Measurements from ENCODE around the gene SEC14L5.
A peak's percentile ranks its signal among the peaks of the same experiment; 100 is the strongest.

Gene SEC14L5

GRCh38 chr16:4957720-4958509 is at the start of gene SEC14L5:
Gene SEC14L5 (plus strand): TSS chr16:4958330. CDS start chr16:4959324, 994 bp downstream.
- peak within 1 kb of the TSS; percentile 81 for H3K4me3 ChIP-seq (ENCODE audit: low read length)
- H3K27me3 ChIP-seq (replicated peaks; ENCODE audit: control insufficient read depth, insufficient read depth, low read length): peaks cover 20% of the 10 kb centered on the region
- H3K4me1 ChIP-seq (ENCODE audit: control insufficient read depth, insufficient read depth, low read length): peaks cover 19% of the 10 kb centered on the region
- peak within 1 kb of the TSS; percentile 64 for H3K9ac ChIP-seq (ENCODE audit: low read length)
- no peaks in the 10 kb centered on the region for H3K36me3 ChIP-seq (ENCODE audit: control insufficient read depth, insufficient read depth, low read length, severe bottlenecking)
- DNase-seq (ENCODE audit: low read depth): peak; percentile 100
- H3K9me3 ChIP-seq (ENCODE audit: control insufficient read depth, low read length): no peaks in the 10 kb centered on the region

- no peak for DNase-seq (ENCODE audit: low read depth)
- Histone ChIP-seq H3K4me1 (ENCODE audit: control insufficient read depth, insufficient read depth, low read length) (peaks cover 3% of the 10 kb centered on the region), H3K9ac (ENCODE audit: low read length) (no peak overlapping the region), H3K4me3 (ENCODE audit: low read length) (no peak overlapping the region), H3K27me3 (replicated peaks; ENCODE audit: control insufficient read depth, insufficient read depth, low read length) (peaks cover 3% of the 10 kb centered on the region), H3K36me3 (ENCODE audit: control insufficient read depth, insufficient read depth, low read length, severe bottlenecking) (no peaks in the 10 kb centered on the region), H3K9me3 (ENCODE audit: control insufficient read depth, low read length) (no peaks in the 10 kb centered on the region)
Measured at GRCh38 chr16:4908854-4909401, 49.2 kb upstream of the SEC14L5 start.

GRCh38 chr16:4909825-4910224 is 48.3 kb upstream of the SEC14L5 start:
- no peak for DNase-seq (ENCODE audit: low read depth)
- H3K9ac ChIP-seq (ENCODE audit: low read length): no peak overlapping the region
- peaks cover 3% of the 10 kb centered on the region for H3K4me1 ChIP-seq (ENCODE audit: control insufficient read depth, insufficient read depth, low read length)
- no peaks in the 10 kb centered on the region for H3K9me3 ChIP-seq (ENCODE audit: control insufficient read depth, low read length)
- H3K4me3 ChIP-seq (ENCODE audit: low read length): no peak overlapping the region
- no peaks in the 10 kb centered on the region for H3K27me3 ChIP-seq (replicated peaks; ENCODE audit: control insufficient read depth, insufficient read depth, low read length)
- H3K36me3 ChIP-seq (ENCODE audit: control insufficient read depth, insufficient read depth, low read length, severe bottlenecking): no peaks in the 10 kb centered on the region

GRCh38 chr16:4910828-4911227 is 47.3 kb upstream of the SEC14L5 start:
- no peaks in the 10 kb centered on the region for H3K9me3 ChIP-seq (ENCODE audit: control insufficient read depth, low read length)
- H3K4me3 ChIP-seq (ENCODE audit: low read length): no peak overlapping the region
- peaks cover 13% of the 10 kb centered on the region for H3K4me1 ChIP-seq (ENCODE audit: control insufficient read depth, insufficient read depth, low read length)
- H3K9ac ChIP-seq (ENCODE audit: low read length): no peak overlapping the region
- DNase-seq (ENCODE audit: low read depth): no peak
- H3K27me3 ChIP-seq (replicated peaks; ENCODE audit: control insufficient read depth, insufficient read depth, low read length): no peaks in the 10 kb centered on the region
- H3K36me3 ChIP-seq (ENCODE audit: control insufficient read depth, insufficient read depth, low read length, severe bottlenecking): no peaks in the 10 kb centered on the region

- no peak overlapping the region for H3K4me3 ChIP-seq (ENCODE audit: low read length)
- no peak overlapping the region for H3K9ac ChIP-seq (ENCODE audit: low read length)
- H3K27me3 ChIP-seq (replicated peaks; ENCODE audit: control insufficient read depth, insufficient read depth, low read length): no peaks in the 10 kb centered on the region
- DNase-seq (ENCODE audit: low read depth): peak; percentile 66
- peaks cover 24% of the 10 kb centered on the region for H3K4me1 ChIP-seq (ENCODE audit: control insufficient read depth, insufficient read depth, low read length)
- H3K9me3 ChIP-seq (ENCODE audit: control insufficient read depth, low read length): no peaks in the 10 kb centered on the region
- H3K36me3 ChIP-seq (ENCODE audit: control insufficient read depth, insufficient read depth, low read length, severe bottlenecking): no peaks in the 10 kb centered on the region
Measured at GRCh38 chr16:4911970-4912386, 46.2 kb upstream of the SEC14L5 start.

GRCh38 chr16:4913130-4913773 is 44.9 kb upstream of the SEC14L5 start:
- H3K36me3 ChIP-seq (ENCODE audit: control insufficient read depth, insufficient read depth, low read length, severe bottlenecking): no peaks in the 10 kb centered on the region
- no peak for DNase-seq (ENCODE audit: low read depth)
- H3K4me3 ChIP-seq (ENCODE audit: low read length): no peak overlapping the region
- no peak overlapping the region for H3K9ac ChIP-seq (ENCODE audit: low read length)
- H3K27me3 ChIP-seq (replicated peaks; ENCODE audit: control insufficient read depth, insufficient read depth, low read length): no peaks in the 10 kb centered on the region
- peaks cover 32% of the 10 kb centered on the region for H3K4me1 ChIP-seq (ENCODE audit: control insufficient read depth, insufficient read depth, low read length)
- H3K9me3 ChIP-seq (ENCODE audit: control insufficient read depth, low read length): no peaks in the 10 kb centered on the region

GRCh38 chr16:4913774-4914525 is 44.2 kb upstream of the SEC14L5 start:
- H3K27me3 ChIP-seq (replicated peaks; ENCODE audit: control insufficient read depth, insufficient read depth, low read length): no peaks in the 10 kb centered on the region
- DNase-seq (ENCODE audit: low read depth): no peak
- H3K4me3 ChIP-seq (ENCODE audit: low read length): no peak overlapping the region
- H3K4me1 ChIP-seq (ENCODE audit: control insufficient read depth, insufficient read depth, low read length): peaks cover 32% of the 10 kb centered on the region
- H3K36me3 ChIP-seq (ENCODE audit: control insufficient read depth, insufficient read depth, low read length, severe bottlenecking): no peaks in the 10 kb centered on the region
- H3K9me3 ChIP-seq (ENCODE audit: control insufficient read depth, low read length): no peaks in the 10 kb centered on the region
- no peak overlapping the region for H3K9ac ChIP-seq (ENCODE audit: low read length)

GRCh38 chr16:4914528-4915225 is 43.5 kb upstream of the SEC14L5 start:
- no peaks in the 10 kb centered on the region for H3K27me3 ChIP-seq (replicated peaks; ENCODE audit: control insufficient read depth, insufficient read depth, low read length)
- no peak for DNase-seq (ENCODE audit: low read depth)
- no peaks in the 10 kb centered on the region for H3K36me3 ChIP-seq (ENCODE audit: control insufficient read depth, insufficient read depth, low read length, severe bottlenecking)
- H3K4me1 ChIP-seq (ENCODE audit: control insufficient read depth, insufficient read depth, low read length): peaks cover 32% of the 10 kb centered on the region
- H3K9me3 ChIP-seq (ENCODE audit: control insufficient read depth, low read length): no peaks in the 10 kb centered on the region
- no peak overlapping the region for H3K4me3 ChIP-seq (ENCODE audit: low read length)
- no peak overlapping the region for H3K9ac ChIP-seq (ENCODE audit: low read length)

- DNase-seq (ENCODE audit: low read depth): peak; percentile 81
- no peaks in the 10 kb centered on the region for H3K36me3 ChIP-seq (ENCODE audit: control insufficient read depth, insufficient read depth, low read length, severe bottlenecking)
- peaks cover 32% of the 10 kb centered on the region for H3K4me1 ChIP-seq (ENCODE audit: control insufficient read depth, insufficient read depth, low read length)
- no peak overlapping the region for H3K9ac ChIP-seq (ENCODE audit: low read length)
- no peaks in the 10 kb centered on the region for H3K9me3 ChIP-seq (ENCODE audit: control insufficient read depth, low read length)
- H3K27me3 ChIP-seq (replicated peaks; ENCODE audit: control insufficient read depth, insufficient read depth, low read length): no peaks in the 10 kb centered on the region
- H3K4me3 ChIP-seq (ENCODE audit: low read length): no peak overlapping the region
Measured at GRCh38 chr16:4915226-4915761, 42.8 kb upstream of the SEC14L5 start.

- Histone ChIP-seq H3K36me3 (ENCODE audit: control insufficient read depth, insufficient read depth, low read length, severe bottlenecking) (no peaks in the 10 kb centered on the region), H3K9ac (ENCODE audit: low read length) (peak overlapping the region; percentile 4), H3K9me3 (ENCODE audit: control insufficient read depth, low read length) (no peaks in the 10 kb centered on the region), H3K4me1 (ENCODE audit: control insufficient read depth, insufficient read depth, low read length) (peaks cover 32% of the 10 kb centered on the region), H3K27me3 (replicated peaks; ENCODE audit: control insufficient read depth, insufficient read depth, low read length) (no peaks in the 10 kb centered on the region), H3K4me3 (ENCODE audit: low read length) (no peak overlapping the region)
- peak; percentile 74 for DNase-seq (ENCODE audit: low read depth)
Measured at GRCh38 chr16:4917117-4917516, 41.0 kb upstream of the SEC14L5 start.
